ENCODE data around the gene HIP1.
A peak's percentile ranks its signal among the peaks of the same experiment; 100 is the strongest.
"Not testable (repeated sequence)": the region's sequence is repeated elsewhere in the genome, so short reads cannot be mapped to it uniquely, and the experiment has no call there.

Gene HIP1

GRCh38 chr7:75738975-75739795 is 444 bp upstream of the HIP1 start:
- DNase-seq: peak; percentile 96 to 97

- DNase-seq: no peak
Measured at GRCh38 chr7:75737856-75738603, 711 bp downstream of the HIP1 start.

GRCh38 chr7:75735581-75736350 is 3.0 kb downstream of the HIP1 start:
- DNase-seq: no peak

- no peak for DNase-seq
Measured at GRCh38 chr7:75734586-75735458, 3.9 kb downstream of the HIP1 start.

DNA sequence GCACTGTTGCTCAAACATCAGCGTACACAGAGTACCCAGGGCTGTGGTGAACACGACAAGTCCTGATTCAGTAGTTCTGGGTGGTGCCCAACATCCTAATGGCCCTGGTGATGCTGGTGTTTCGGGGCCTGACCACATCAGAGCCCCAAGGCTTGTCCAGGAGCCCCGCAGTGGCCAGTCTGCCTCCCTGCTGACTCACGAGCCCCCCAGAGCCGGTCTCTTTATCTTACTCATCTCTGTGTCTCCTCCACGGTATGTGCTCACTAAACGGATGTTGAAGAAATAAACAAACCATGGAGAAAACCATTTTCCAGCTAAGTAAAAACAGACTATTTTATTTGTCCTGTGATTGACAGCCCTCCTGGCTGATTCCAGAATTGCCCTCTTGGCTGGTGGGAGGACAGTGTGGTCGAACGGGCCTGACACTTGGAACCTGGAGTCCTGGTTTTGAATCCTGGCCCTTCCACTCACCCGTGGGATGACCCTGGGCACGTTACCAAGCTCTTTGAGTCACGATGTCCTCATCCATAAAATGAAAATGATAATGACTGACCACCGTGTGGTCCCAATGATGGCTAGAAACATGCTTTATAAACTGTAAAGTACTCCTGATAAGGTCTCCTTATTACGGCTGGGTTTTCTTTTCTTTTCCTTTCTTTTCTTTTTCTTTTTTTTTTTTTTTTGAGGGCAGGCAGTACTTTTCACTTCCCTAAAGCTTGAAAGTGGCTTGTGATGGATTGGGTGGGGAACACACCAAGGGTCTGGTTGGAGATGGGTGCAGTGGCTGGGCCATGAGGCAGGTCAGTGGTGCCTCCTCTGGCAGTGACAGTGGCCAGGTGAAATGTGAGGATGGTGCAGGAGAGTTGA is 5.7 kb downstream of the HIP1 start:
- DNase-seq: no peak

GRCh38 chr7:75732016-75732521 is 6.7 kb downstream of the HIP1 start:
- DNase-seq: no peak

DNA sequence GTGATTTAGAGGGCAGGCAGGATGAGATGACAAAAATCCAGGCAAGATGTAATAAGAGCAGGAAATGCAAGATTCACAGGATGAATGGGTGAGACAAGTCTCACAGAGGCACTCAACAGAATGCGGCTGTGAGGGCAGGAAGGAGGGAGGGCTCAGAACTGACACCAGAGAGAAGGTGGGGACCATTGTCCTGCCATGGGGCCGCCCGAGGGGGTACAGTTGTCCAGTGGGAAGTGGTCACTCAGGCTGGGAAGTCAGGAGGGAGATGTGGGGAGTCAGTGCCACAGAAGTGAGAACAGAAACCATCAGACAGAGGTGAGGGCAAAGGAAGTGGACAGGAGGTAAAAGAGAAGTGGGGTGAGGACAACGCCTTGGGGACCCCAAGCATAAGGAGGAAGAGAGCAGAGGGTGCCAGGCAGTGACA is 8.9 kb downstream of the HIP1 start:
- no peak for DNase-seq

GRCh38 chr7:75727881-75728593 is 10.7 kb downstream of the HIP1 start:
- DNase-seq: no peak

DNA sequence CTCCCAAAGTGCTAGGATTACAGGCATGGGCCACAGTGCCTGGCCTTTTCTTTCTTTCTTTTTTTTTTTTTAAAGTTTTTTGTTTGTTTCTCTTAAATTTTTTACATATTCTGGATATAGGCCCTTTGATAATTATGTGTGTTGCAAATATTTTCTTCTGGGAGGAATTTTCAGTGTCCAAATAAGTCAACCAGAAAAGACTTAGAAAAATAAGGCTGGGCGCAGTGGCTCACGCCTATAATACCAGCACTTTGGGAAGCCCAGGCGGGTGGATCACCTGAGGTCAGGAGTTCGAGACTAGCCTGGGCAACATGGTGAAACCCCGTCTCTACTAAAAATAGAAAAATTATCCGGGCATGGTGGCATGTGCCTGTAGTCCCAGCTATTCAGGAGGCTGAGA is 11.4 kb downstream of the HIP1 start:
- DNase-seq: not testable (repeated sequence)

DNA sequence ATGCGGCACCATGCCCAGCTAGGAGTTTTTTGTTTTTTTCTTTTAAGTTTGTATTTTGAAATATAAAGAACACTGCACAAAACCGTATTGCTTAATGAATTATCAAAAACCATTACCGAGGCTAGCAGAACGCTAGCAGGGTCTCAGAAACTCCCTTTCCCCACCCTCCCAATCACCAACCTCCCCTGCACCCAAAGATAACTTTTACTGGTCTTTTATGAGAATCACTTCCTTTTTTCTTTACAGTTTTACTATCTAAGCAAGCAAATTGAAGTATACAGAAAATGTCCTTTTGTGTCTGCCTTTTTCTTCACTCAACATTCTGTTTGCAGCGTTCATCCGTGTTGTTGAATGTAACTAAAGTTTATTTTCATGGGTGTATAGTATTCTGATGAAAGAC is 13.4 kb downstream of the HIP1 start:
- DNase-seq: no peak

DNA sequence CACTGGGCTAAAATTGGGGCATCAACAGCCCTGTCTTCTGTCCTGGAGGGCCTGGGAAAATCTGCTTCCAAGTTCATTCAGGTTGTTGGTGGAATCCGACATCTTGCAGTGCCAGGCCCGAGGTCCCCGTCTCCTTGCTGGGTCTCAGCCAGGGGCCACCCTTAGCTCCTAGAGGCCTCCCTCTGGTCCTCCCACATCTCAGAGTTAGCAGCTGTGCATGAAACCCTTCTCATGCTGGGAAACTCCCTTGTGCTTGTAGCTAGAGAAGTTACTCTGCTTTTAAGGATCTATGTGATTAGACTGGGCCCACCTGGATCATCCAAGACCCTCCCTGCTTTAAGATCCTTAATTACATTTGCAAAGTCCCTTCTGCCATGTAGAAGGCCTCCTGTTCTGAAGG is 15.3 kb downstream of the HIP1 start:
- no peak for DNase-seq

DNA sequence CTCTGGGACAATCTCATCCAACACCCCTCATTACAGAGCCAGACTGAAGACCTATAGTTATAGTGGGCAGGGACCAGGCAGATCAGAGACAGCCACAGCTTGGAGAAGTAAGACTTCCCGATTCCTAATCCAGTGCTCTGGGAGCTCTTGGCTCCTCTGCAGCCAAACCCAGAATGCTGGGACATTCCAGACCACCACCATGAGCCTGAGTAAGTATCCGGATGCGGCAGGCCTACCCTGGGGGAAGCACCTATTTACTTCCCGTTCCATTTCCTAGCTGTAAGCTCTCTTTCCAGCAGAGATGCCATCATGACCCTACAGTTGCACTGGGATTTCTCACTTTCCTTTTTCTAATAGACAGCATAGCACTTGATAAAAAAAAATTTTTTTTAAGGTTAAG is 16.4 kb downstream of the HIP1 start:
- no peak for DNase-seq

- DNase-seq: not testable (repeated sequence)
Measured at GRCh38 chr7:75721922-75722321, 16.8 kb downstream of the HIP1 start.

GRCh38 chr7:75721426-75721825 is 17.3 kb downstream of the HIP1 start:
- DNase-seq: no peak

DNA sequence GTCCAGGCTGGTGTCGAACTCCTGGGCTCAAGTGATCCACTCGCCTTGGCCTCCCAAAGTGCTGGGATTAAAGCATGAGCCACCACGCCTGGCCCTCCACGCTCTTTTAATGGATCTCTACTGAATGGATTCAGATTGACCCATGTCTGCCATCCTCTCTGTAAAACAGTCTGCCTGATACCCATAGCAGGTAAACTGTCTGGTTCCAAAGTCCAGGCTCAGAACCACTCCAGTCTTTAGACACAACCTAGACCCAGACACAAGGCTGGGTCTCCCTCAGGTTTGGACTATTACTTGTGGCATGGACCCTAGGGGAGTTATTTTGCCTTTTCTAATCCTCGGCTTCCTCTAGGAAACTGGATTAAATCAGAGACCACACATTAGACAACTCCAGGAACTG is 19.1 kb downstream of the HIP1 start:
- no peak for DNase-seq

GRCh38 chr7:75718390-75719031 is 20.2 kb downstream of the HIP1 start:
- no peak for DNase-seq

DNA sequence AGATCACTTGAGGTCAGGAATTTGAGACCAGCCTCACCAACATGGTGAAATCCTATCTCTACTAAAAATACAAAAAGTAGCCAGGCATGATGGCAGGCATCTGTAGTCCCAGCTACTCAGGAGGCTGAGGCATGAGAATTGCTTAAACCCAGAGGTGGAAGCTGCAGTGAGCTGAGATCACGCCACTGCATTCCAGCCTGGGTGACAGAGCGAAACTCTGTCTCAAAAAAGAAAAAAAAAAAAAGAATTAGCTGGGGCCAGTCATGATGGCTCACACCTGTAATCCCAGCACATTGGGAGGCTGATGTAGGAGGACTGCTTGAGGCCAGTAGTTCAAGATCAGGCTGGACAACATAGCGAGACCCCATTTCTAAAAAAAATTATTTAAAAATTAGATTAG is 21.0 kb downstream of the HIP1 start:
- not testable (repeated sequence) for DNase-seq

- DNase-seq: no peak
Measured at GRCh38 chr7:75716992-75717626, 21.6 kb downstream of the HIP1 start.

DNA sequence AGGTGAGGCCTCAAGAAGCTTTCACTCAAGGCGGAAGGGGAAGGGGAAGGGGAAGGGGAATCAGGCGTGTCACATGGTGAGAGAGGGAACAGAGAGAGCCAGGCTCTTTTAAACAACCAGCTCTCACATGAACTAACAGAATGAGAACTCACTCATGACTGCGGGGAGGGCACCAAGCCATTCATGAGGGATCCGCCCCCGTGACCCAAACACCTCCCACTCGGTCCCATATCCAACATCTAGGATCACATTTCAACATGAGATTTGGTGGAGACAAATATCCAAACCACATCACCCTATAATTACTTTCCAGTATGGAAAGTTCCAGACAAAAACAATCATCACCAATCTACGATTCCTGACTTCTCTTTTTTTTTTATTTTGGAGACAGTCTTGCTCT is 22.9 kb downstream of the HIP1 start:
- DNase-seq: no peak
